HG02588 (cell line): Measurements from ENCODE around the gene CYLD.

ENCODE experiments used
- ATAC-seq: cut with Tn5 transposase; IDR thresholded peaks from one replicate; pipeline ENCODE4 v1.9.1; 2021; ENCODE audit warnings: mild to moderate bottlenecking, moderate library complexity; ENCODE audit not compliant: unreplicated experiment

CYLD gene

GRCh38 chr16:50776037-50776436 is 34.2 kb downstream of the CYLD start:
- no peak for ATAC-seq

GRCh38 chr16:50778284-50779163 is 36.6 kb downstream of the CYLD start:
- ATAC-seq: no peak

GRCh38 chr16:50781043-50781442 is 39.2 kb downstream of the CYLD start:
- ATAC-seq: no peak

- ATAC-seq: no peak
Measured at GRCh38 chr16:50781518-50781917, 39.6 kb downstream of the CYLD start.

- no peak for ATAC-seq
Measured at GRCh38 chr16:50789757-50790156, 47.9 kb downstream of the CYLD start.

- ATAC-seq: no peak
Measured at GRCh38 chr16:50791522-50791921, 49.6 kb downstream of the CYLD start.

- no peak for ATAC-seq
Measured at GRCh38 chr16:50796829-50797228, 54.9 kb downstream of the CYLD start.

GRCh38 chr16:50797456-50797855 is 55.6 kb downstream of the CYLD start:
- no peak for ATAC-seq

GRCh38 chr16:50800074-50800473 is 58.2 kb downstream of the CYLD start:
- no peak for ATAC-seq

- ATAC-seq: no peak
Measured at GRCh38 chr16:50801036-50801435, 59.1 kb downstream of the CYLD start.

- no peak for ATAC-seq
Measured at GRCh38 chr16:50802000-50802399, 60.1 kb downstream of the CYLD start.

GRCh38 chr16:50802961-50803360 is 61.1 kb downstream of the CYLD start:
- no peak for ATAC-seq

GRCh38 chr16:50804290-50804907 is 62.5 kb downstream of the CYLD start:
- no peak for ATAC-seq

GRCh38 chr16:50806099-50807062 is 64.5 kb downstream of the CYLD start:
- peak; percentile 79 for ATAC-seq

GRCh38 chr16:50808929-50809538 is 67.1 kb downstream of the CYLD start:
- no peak for ATAC-seq

GRCh38 chr16:50809561-50809960 is 67.7 kb downstream of the CYLD start:
- peak; percentile 66 for ATAC-seq

GRCh38 chr16:50810241-50810965 is 68.5 kb downstream of the CYLD start:
- ATAC-seq: no peak

- ATAC-seq: no peak
Measured at GRCh38 chr16:50812046-50812445, 70.2 kb downstream of the CYLD start.

GRCh38 chr16:50812876-50813466 is 71.1 kb downstream of the CYLD start:
- no peak for ATAC-seq

- ATAC-seq: no peak
Measured at GRCh38 chr16:50814052-50814451, 72.2 kb downstream of the CYLD start.
